Measurements from ENCODE around the gene IQSEC1.
A peak's percentile ranks its signal among the peaks of the same experiment; 100 is the strongest.

Gene IQSEC1

GRCh38 chr3:13116426-13116825 lies 43.2 kb upstream of the IQSEC1 start:
- TF ChIP-seq EGR1 (IDR thresholded peaks at IDR 0.05): no peak
- TF ChIP-seq, protein P1, sequence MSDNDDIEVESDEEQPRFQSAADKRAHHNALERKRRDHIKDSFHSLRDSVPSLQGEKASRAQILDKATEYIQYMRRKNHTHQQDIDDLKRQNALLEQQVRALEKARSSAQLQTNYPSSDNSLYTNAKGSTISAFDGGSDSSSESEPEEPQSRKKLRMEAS (IDR thresholded peaks at IDR 0.05): no peak

GRCh38 chr3:13115991-13116390 lies 42.8 kb upstream of the IQSEC1 start:
- TF ChIP-seq RAD21 (IDR thresholded peaks at IDR 0.05; ENCODE audit: low read depth): no peak
- no peak for TF ChIP-seq CEBPB (IDR thresholded peaks at IDR 0.05)
- no peak for TF ChIP-seq TAF1 (IDR thresholded peaks at IDR 0.05; ENCODE audit: low read depth)
- no peak for TF ChIP-seq YY1 (IDR thresholded peaks at IDR 0.05; ENCODE audit: low read depth)
- no peak for TF ChIP-seq ZBTB7A (IDR thresholded peaks at IDR 0.05; ENCODE audit: low read depth)
- TF ChIP-seq, protein P2, sequence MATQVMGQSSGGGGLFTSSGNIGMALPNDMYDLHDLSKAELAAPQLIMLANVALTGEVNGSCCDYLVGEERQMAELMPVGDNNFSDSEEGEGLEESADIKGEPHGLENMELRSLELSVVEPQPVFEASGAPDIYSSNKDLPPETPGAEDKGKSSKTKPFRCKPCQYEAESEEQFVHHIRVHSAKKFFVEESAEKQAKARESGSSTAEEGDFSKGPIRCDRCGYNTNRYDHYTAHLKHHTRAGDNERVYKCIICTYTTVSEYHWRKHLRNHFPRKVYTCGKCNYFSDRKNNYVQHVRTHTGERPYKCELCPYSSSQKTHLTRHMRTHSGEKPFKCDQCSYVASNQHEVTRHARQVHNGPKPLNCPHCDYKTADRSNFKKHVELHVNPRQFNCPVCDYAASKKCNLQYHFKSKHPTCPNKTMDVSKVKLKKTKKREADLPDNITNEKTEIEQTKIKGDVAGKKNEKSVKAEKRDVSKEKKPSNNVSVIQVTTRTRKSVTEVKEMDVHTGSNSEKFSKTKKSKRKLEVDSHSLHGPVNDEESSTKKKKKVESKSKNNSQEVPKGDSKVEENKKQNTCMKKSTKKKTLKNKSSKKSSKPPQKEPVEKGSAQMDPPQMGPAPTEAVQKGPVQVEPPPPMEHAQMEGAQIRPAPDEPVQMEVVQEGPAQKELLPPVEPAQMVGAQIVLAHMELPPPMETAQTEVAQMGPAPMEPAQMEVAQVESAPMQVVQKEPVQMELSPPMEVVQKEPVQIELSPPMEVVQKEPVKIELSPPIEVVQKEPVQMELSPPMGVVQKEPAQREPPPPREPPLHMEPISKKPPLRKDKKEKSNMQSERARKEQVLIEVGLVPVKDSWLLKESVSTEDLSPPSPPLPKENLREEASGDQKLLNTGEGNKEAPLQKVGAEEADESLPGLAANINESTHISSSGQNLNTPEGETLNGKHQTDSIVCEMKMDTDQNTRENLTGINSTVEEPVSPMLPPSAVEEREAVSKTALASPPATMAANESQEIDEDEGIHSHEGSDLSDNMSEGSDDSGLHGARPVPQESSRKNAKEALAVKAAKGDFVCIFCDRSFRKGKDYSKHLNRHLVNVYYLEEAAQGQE (IDR thresholded peaks at IDR 0.05; ENCODE audit: low read depth): no peak
- TF ChIP-seq EP300 (IDR thresholded peaks at IDR 0.05; ENCODE audit: borderline replicate concordance): no peak
- TF ChIP-seq, protein P1 (IDR thresholded peaks at IDR 0.05): no peak
- TF ChIP-seq FOXM1 (IDR thresholded peaks at IDR 0.05; ENCODE audit: borderline replicate concordance, low read depth): no peak
- no peak for TF ChIP-seq TCF12 (IDR thresholded peaks at IDR 0.05; ENCODE audit: low read depth)
- no peak for TF ChIP-seq NFIC (IDR thresholded peaks at IDR 0.05)
- TF ChIP-seq CREB1 (IDR thresholded peaks at IDR 0.05; ENCODE audit: low read depth): no peak

DNA sequence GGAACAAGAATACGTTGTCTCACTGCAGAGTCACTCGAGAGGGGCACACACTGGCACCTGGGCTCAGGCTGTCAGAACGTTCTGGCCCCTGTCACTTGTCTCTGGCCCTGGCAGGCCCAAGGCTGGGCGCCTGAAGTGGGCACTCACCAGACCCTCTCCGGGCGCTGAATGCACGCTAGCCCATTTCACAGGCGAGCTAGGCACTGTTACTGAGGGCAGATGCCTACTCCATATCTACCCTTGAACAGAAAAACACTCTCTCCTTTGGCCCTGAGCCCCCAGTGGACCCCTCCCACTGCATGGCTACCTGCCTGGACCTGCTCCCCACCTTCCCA lies 42.3 kb upstream of the IQSEC1 start:
- no peak for TF ChIP-seq TEAD4 (IDR thresholded peaks at IDR 0.05)
- TF ChIP-seq, protein P2 (IDR thresholded peaks at IDR 0.05; ENCODE audit: low read depth): no peak

DNA sequence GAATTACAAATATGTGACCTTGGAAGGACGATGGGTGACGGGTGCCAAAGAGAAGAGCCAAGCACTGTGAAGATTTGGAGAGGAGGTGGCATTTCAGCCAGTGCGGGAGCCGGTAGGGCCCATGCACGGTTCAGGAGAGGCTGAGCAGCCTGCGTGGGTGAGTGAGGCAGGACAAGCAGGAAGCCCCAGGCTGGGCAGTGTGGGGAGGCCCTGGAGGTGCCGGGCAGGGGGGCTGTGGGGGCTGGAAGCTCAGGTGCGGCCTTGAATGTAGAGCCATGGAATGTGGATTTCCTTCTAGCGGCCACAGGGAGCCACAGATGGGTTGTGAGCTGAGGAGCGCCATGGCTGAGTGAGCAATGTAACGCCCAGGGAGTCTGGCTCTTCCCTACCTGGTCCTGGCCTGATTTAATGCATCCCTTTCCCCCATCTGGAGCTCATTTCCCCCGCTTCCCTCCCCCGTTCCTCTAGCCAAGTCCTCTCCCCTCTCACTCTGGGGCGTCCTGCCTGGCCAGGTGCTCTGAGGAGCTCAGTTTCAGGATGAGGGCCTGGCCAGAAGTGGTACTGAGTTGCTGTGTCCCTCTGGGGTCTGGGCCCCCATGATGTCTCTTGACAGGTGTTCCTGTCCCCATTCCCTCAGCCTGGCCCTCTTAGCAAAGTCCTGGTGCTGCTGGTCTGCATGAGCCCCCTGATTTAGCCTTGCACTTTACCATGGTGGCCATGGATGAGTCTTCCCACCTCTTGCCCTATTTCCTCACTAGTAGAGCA lies 41.8 kb upstream of the IQSEC1 start:
- TF ChIP-seq CEBPB (IDR thresholded peaks at IDR 0.05) (no peak), RAD21 (IDR thresholded peaks at IDR 0.05; ENCODE audit: low read depth) (no peak), EP300 (IDR thresholded peaks at IDR 0.05; ENCODE audit: borderline replicate concordance) (no peak), NFIC (IDR thresholded peaks at IDR 0.05) (no peak), EGR1 (IDR thresholded peaks at IDR 0.05) (no peak), ZBTB7A (IDR thresholded peaks at IDR 0.05; ENCODE audit: low read depth) (no peak), TEAD4 (IDR thresholded peaks at IDR 0.05) (0 out of 2 replicates have a peak, but pooled peaks have one; percentile 10)

GRCh38 chr3:13113346-13114330 lies 40.4 kb upstream of the IQSEC1 start:
- no peak for TF ChIP-seq CREB1 (IDR thresholded peaks at IDR 0.05; ENCODE audit: low read depth)

DNA sequence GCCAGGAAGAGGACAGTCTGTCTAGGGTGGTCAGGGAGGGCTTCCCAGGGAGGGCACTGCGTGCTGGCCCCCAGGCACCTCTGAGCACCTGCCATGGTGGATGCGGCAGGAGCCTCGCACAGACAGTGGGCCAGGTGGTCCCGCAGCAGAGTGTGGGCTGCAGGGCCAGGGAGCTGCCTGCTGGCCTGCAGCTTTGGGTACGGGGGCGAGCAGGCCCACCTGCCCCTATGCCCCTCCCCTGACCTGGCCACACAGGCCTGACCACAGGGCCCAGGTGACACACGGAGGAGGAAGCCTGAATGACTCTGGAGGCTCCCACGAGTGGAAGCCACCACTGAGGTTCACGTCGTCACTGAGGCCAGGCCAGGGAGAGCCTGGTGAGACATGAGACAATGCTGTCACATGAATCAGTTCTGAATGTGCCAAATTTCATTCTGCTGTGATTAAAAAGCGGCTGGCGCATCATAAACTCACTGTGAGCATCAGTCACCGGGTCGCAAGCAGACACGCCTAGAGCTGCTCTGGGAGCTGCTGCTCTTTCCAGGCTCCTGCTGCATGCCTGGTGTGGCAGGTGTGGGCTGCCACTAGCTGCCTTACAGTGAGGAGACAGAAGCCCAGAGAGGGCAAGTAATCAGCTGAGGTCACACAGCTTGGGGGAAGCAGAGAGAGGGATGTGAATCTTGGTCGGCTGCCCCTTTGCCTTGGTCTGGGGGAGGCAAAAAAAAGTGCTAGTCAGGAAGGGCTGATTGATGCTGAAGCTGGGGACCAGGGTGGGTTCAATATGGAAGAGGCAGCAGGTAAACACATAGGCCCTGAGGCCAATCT lies 39.5 kb upstream of the IQSEC1 start:
- TF ChIP-seq TAF1 (IDR thresholded peaks at IDR 0.05; ENCODE audit: low read depth) (no peak), CEBPB (IDR thresholded peaks at IDR 0.05) (no peak), CREB1 (IDR thresholded peaks at IDR 0.05; ENCODE audit: low read depth) (no peak), FOXM1 (IDR thresholded peaks at IDR 0.05; ENCODE audit: borderline replicate concordance, low read depth) (no peak), YY1 (IDR thresholded peaks at IDR 0.05; ENCODE audit: low read depth) (no peak), TEAD4 (IDR thresholded peaks at IDR 0.05) (no peak), NFIC (IDR thresholded peaks at IDR 0.05) (no peak), ZBTB7A (IDR thresholded peaks at IDR 0.05; ENCODE audit: low read depth) (no peak), EGR1 (IDR thresholded peaks at IDR 0.05) (no peak), RAD21 (IDR thresholded peaks at IDR 0.05; ENCODE audit: low read depth) (no peak), USF1 (IDR thresholded peaks at IDR 0.05) (no peak), EP300 (IDR thresholded peaks at IDR 0.05; ENCODE audit: borderline replicate concordance) (no peak), TCF12 (IDR thresholded peaks at IDR 0.05; ENCODE audit: low read depth) (no peak)
- TF ChIP-seq, protein P1 (IDR thresholded peaks at IDR 0.05): no peak
- TF ChIP-seq, protein P2 (IDR thresholded peaks at IDR 0.05; ENCODE audit: low read depth): no peak

Data from Ishikawa (cell line).